Liver (tissue), 9 donors: ENCODE data around the gene PDE4D. TPM values are rescaled to one million over a fixed set of nuclear protein-coding genes. Genes with fewer than 3 reads are reported as not detected.

Experiments
- DNase-seq: peaks from one replicate; pipeline ENCODE4 v3.0.0-alpha.2; 2017; ENCODE audit warnings: low spot score
- H3K27ac ChIP-seq, 2 donors: one replicate each; pipeline ENCODE4 v1.7.0; 2013; ENCODE audit warnings: inconsistent platforms in 2 of 2, low read length in 2 of 2, control low read depth in 1 of 2, low read depth in 1 of 2, mild to moderate bottlenecking in 1 of 2
- H3K27me3 ChIP-seq, 4 donors: one replicate each; pipeline versions ENCODE4 v1.6.1 to v1.7.0; 2013; ENCODE audit warnings: low read length in 3 of 4, inconsistent platforms in 1 of 4, mild to moderate bottlenecking in 1 of 4, moderate library complexity in 1 of 4; ENCODE audit not compliant: control insufficient read depth in 4 of 4, insufficient read depth in 4 of 4
- H3K36me3 ChIP-seq, 4 donors: one replicate each; pipeline versions ENCODE4 v1.6.1 to v1.7.0; 2013; ENCODE audit warnings: low read length in 3 of 4, mild to moderate bottlenecking in 3 of 4, low read depth in 1 of 4, moderate library complexity in 1 of 4; ENCODE audit not compliant: control insufficient read depth in 4 of 4, insufficient read depth in 3 of 4
- H3K4me1 ChIP-seq, 4 donors: one replicate each; pipeline versions ENCODE4 v1.6.1 to v1.7.0; 2013; ENCODE audit warnings: low read length in 3 of 4, mild to moderate bottlenecking in 3 of 4, moderate library complexity in 1 of 4; ENCODE audit not compliant: control insufficient read depth in 4 of 4, insufficient read depth in 4 of 4
- H3K4me3 ChIP-seq, 3 donors: one replicate each; pipeline versions ENCODE4 v1.6.1 to v1.7.0; 2013; ENCODE audit warnings: low read length in 3 of 3, control low read depth in 1 of 3, low read depth in 1 of 3, mild to moderate bottlenecking in 1 of 3
- H3K9ac ChIP-seq, 2 donors: one replicate each; pipeline ENCODE4 v1.7.0; 2013; ENCODE audit warnings: low read length in 2 of 2, mild to moderate bottlenecking in 2 of 2, moderate library complexity in 2 of 2, control low read depth in 1 of 2, low read depth in 1 of 2
- H3K9me3 ChIP-seq, 4 donors: one replicate each; pipeline versions ENCODE4 v1.6.1 to v1.7.0; 2013; ENCODE audit warnings: low read length in 3 of 4; ENCODE audit not compliant: control insufficient read depth in 4 of 4
- EGR1 ChIP-seq, 2 donors: IDR thresholded peaks; 2 replicates each; pipeline ENCODE4 v1.6.1; 2016 to 2018; ENCODE audit warnings: antibody characterized with exemption in 2 of 2, low read depth in 2 of 2
- FOXA1 ChIP-seq: IDR thresholded peaks from 2 replicates; pipeline ENCODE4 v1.6.1; 2016; ENCODE audit warnings: antibody characterized with exemption
- FOXA2 ChIP-seq: IDR thresholded peaks from 2 replicates; pipeline ENCODE4 v1.6.1; 2016; ENCODE audit warnings: antibody characterized with exemption
- GABPA ChIP-seq, 2 donors: IDR thresholded peaks in 1 of 2; conservative IDR thresholded peaks in 1 of 2; 2 replicates each; pipeline ENCODE4 v1.6.1; 2016; ENCODE audit warnings: antibody characterized with exemption in 2 of 2, mild to moderate bottlenecking in 1 of 2, moderate library complexity in 1 of 2
- HNF4A ChIP-seq, 2 donors: conservative IDR thresholded peaks; 2 replicates each; pipeline ENCODE4 v1.6.1; 2016; ENCODE audit warnings: antibody characterized with exemption in 2 of 2, mild to moderate bottlenecking in 2 of 2
- JUND ChIP-seq, 2 donors: IDR thresholded peaks; 2 replicates each; pipeline ENCODE4 v1.6.1; 2016; ENCODE audit warnings: antibody characterized with exemption in 2 of 2
- NR2F2 ChIP-seq: IDR thresholded peaks from 2 replicates; pipeline ENCODE4 v1.6.1; 2016; ENCODE audit warnings: antibody characterized with exemption
- RAD21 ChIP-seq, 2 donors: IDR thresholded peaks; 2 replicates each; pipeline ENCODE4 v1.6.1; 2016; ENCODE audit warnings: antibody characterized with exemption in 2 of 2, mild to moderate bottlenecking in 2 of 2
- RXRA ChIP-seq, 2 donors: IDR thresholded peaks; 2 replicates each; pipeline ENCODE4 v1.6.1; 2017 to 2018; ENCODE audit warnings: antibody characterized with exemption in 2 of 2, mild to moderate bottlenecking in 1 of 2
- SP1 ChIP-seq: IDR thresholded peaks from 2 replicates; pipeline ENCODE4 v1.6.1; 2018; ENCODE audit warnings: antibody characterized with exemption, mild to moderate bottlenecking
- TAF1 ChIP-seq: conservative IDR thresholded peaks from 2 replicates; pipeline ENCODE4 v1.6.1; 2016; ENCODE audit warnings: antibody characterized with exemption, mild to moderate bottlenecking
- YY1 ChIP-seq: IDR thresholded peaks from 2 replicates; pipeline ENCODE4 v1.6.1; 2016; ENCODE audit warnings: antibody characterized with exemption, mild to moderate bottlenecking
- WGBS: extraction: QIAGEN DNeasy Blood & Tissue Kit; methylation state at CpG from one replicate; pipeline ENCODE4 v1.1.7; 2013; 5-methylcytosine and 5-hydroxymethylcytosine counted together
- polyA plus RNA-seq, 2 donors: library from polyadenylated mRNA; stranded (reverse) in 1 of 2; unstranded in 1 of 2; fragments of 200-250 nt in 1 of 2; fragments of >200 nt in 1 of 2; fragmentation: Nextera tagmentation in 1 of 2; extraction: Ambion mirVana in 1 of 2; gene quantifications; one replicate each; pipeline versions ENCODE4 v1.2.1 to v1.2.3, GENCODE V29; 2013 to 2015
- total RNA-seq, 2 donors: library from RNA; depleted of rRNA; stranded (reverse); fragments of >200 nt; gene quantifications; one replicate each; pipeline ENCODE4 v1.2.3, GENCODE V29; 2014
- TF ChIP-seq, protein P1 (sequence below): IDR thresholded peaks from 2 replicates; pipeline ENCODE4 v1.6.1; 2016; ENCODE audit warnings: antibody characterized with exemption, mild to moderate bottlenecking
- TF ChIP-seq, protein P2 (sequence below): IDR thresholded peaks from 2 replicates; pipeline ENCODE4 v1.6.1; 2016; ENCODE audit warnings: antibody characterized with exemption
- TF ChIP-seq, protein P3 (sequence below): fragments of 150-350 bp; IDR thresholded peaks from 2 replicates; pipeline ENCODE4 v1.5.1; 2017; ENCODE audit warnings: improper control_type of control experiment, low read depth, low read length; ENCODE audit not compliant: missing input control
- donor health status: healthy.
- donor health status: healthy.
- donor health status: healthy.
- donor health status: healthy.
- donor health status: healthy.

Gene PDE4D
- total and polyA plus RNA-seq, 4 donors, result 0.67 to 11.9 (median 6.5) TPM

DNA sequence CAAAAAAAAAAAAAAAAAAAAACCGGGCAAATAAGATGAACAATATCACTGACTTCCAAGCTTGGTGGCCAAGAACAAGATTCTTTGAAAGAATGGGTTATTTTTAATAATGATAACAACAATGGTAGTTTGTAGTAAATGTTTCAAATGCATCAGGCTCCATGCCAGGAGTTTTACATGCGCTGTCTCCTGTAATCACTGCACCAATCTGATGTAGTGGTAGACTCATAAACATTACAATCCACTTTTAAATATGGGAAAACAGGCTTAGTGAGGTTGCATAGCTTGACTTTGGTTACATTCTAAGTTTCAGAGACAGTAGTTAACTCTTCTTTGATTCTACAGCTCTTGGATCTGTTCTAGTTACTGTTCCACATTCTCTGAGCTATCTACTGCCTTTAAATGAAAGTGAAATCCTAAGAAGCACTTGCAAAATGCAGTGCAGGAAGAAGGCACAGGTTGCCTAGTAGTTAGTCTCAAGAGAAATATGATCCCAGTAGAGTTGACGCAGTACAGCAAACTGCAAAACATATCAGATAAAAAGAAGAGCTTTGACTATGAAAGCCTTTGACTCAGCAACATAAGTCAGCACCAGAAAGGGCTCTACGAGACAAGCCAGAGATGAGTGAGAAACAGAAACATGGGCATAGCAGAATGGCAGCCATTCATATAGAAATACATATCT lies 62.1 kb downstream of the PDE4D start:
- H3K27me3 ChIP-seq, result no peaks in the 10 kb centered on the region
- no peaks in the 10 kb centered on the region for H3K36me3 ChIP-seq
- H3K9me3 ChIP-seq, result no peaks in the 10 kb centered on the region
- peaks cover 6 to 12% (median 10%) of the 10 kb centered on the region in 4 donors for H3K4me1 ChIP-seq
- TF ChIP-seq JUND (IDR thresholded peaks at IDR 0.05) (no peak), HNF4A (conservative IDR thresholded peaks at IDR 0.05) (no peak), EGR1 (IDR thresholded peaks at IDR 0.05; ENCODE audit: low read depth in 2 of 2) (no peak), FOXA2 (no peak), TAF1 (no peak), RAD21 (IDR thresholded peaks at IDR 0.05) (no peak), GABPA (IDR thresholded peaks at IDR 0.05 in 1 of 2, conservative IDR thresholded peaks at IDR 0.05 in 1 of 2) (no peak)
- TF ChIP-seq, protein P1, sequence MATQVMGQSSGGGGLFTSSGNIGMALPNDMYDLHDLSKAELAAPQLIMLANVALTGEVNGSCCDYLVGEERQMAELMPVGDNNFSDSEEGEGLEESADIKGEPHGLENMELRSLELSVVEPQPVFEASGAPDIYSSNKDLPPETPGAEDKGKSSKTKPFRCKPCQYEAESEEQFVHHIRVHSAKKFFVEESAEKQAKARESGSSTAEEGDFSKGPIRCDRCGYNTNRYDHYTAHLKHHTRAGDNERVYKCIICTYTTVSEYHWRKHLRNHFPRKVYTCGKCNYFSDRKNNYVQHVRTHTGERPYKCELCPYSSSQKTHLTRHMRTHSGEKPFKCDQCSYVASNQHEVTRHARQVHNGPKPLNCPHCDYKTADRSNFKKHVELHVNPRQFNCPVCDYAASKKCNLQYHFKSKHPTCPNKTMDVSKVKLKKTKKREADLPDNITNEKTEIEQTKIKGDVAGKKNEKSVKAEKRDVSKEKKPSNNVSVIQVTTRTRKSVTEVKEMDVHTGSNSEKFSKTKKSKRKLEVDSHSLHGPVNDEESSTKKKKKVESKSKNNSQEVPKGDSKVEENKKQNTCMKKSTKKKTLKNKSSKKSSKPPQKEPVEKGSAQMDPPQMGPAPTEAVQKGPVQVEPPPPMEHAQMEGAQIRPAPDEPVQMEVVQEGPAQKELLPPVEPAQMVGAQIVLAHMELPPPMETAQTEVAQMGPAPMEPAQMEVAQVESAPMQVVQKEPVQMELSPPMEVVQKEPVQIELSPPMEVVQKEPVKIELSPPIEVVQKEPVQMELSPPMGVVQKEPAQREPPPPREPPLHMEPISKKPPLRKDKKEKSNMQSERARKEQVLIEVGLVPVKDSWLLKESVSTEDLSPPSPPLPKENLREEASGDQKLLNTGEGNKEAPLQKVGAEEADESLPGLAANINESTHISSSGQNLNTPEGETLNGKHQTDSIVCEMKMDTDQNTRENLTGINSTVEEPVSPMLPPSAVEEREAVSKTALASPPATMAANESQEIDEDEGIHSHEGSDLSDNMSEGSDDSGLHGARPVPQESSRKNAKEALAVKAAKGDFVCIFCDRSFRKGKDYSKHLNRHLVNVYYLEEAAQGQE, result no peak
- TF ChIP-seq, protein P2, sequence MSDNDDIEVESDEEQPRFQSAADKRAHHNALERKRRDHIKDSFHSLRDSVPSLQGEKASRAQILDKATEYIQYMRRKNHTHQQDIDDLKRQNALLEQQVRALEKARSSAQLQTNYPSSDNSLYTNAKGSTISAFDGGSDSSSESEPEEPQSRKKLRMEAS, result no peak
- TF ChIP-seq, protein P3, sequence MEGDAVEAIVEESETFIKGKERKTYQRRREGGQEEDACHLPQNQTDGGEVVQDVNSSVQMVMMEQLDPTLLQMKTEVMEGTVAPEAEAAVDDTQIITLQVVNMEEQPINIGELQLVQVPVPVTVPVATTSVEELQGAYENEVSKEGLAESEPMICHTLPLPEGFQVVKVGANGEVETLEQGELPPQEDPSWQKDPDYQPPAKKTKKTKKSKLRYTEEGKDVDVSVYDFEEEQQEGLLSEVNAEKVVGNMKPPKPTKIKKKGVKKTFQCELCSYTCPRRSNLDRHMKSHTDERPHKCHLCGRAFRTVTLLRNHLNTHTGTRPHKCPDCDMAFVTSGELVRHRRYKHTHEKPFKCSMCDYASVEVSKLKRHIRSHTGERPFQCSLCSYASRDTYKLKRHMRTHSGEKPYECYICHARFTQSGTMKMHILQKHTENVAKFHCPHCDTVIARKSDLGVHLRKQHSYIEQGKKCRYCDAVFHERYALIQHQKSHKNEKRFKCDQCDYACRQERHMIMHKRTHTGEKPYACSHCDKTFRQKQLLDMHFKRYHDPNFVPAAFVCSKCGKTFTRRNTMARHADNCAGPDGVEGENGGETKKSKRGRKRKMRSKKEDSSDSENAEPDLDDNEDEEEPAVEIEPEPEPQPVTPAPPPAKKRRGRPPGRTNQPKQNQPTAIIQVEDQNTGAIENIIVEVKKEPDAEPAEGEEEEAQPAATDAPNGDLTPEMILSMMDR, result no peak
- no peak overlapping the region for H3K27ac ChIP-seq
- no peak overlapping the region for H3K4me3 ChIP-seq
- DNase-seq, result no peak
- H3K9ac ChIP-seq, result no peak overlapping the region
- WGBS, result 82% methylated on average over 4 of the region's 4 CpGs

DNA sequence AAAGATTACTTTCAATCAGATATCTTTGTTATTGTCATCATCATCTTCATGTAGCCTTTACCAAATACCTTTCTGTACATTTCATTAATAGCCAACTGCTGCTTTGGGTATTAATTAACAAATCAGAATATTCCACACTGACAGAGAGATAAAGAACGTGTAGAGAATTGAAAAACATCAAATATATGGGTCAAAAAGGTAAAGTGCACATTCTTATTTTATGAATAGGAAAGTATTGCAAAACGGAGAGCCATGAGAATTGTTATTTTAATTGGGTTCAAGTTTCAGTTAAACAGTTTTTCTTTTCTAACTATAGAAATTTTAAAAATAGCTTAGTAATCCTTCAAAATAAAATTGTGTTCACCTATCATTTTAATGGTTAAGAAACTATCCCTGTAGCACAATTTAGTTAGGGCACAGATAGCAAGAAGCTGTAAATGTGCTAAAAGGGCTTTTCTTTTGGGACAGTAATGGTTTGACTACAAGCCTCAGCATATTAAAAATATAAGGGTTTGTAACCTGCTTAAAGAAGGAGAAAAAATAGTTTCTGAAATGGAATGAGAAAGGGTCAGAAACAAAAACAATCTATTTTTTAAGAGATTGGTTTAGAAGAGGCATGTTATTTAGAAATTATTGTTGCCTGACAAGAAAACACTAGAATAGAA lies 62.9 kb downstream of the PDE4D start:
- Histone ChIP-seq H3K4me3 (no peak overlapping the region), H3K27me3 (no peaks in the 10 kb centered on the region), H3K9ac (no peak overlapping the region), H3K4me1 (peaks cover 6 to 12% (median 10%) of the 10 kb centered on the region in 4 donors), H3K36me3 (no peaks in the 10 kb centered on the region), H3K27ac (no peak overlapping the region), H3K9me3 (no peaks in the 10 kb centered on the region)
- WGBS, result 66% methylated on average over 2 of the region's 2 CpGs
- TF ChIP-seq SP1, result no peak
- TF ChIP-seq YY1, result no peak
- TF ChIP-seq JUND (IDR thresholded peaks at IDR 0.05), result no peak
- no peak for TF ChIP-seq HNF4A (conservative IDR thresholded peaks at IDR 0.05)
- TF ChIP-seq FOXA2, result no peak
- no peak for TF ChIP-seq RXRA (IDR thresholded peaks at IDR 0.05)
- no peak for TF ChIP-seq NR2F2
- TF ChIP-seq FOXA1, result no peak
- TF ChIP-seq, protein P1, result no peak
- TF ChIP-seq TAF1, result no peak
- no peak for DNase-seq
